ENCODE data around the gene OPCML.

The OPCML gene

GRCh38 chr11:132551016-132551415 lies 981.3 kb downstream of the OPCML start:
- no peak for DNase-seq (ENCODE audit: low spot score)

GRCh38 chr11:132549561-132549960 lies 982.7 kb downstream of the OPCML start:
- no peak for DNase-seq (ENCODE audit: low spot score)

- no peak for DNase-seq (ENCODE audit: low spot score)
These were observed 983.3 kb downstream of the OPCML start for GRCh38 chr11:132549001-132549400.

GRCh38 chr11:132544007-132544406 lies 988.3 kb downstream of the OPCML start:
- no peak for DNase-seq (ENCODE audit: low spot score)

- no peak for DNase-seq (ENCODE audit: low spot score)
These were observed 990.5 kb downstream of the OPCML start for GRCh38 chr11:132541794-132542193.

GRCh38 chr11:132540581-132540980 lies 991.7 kb downstream of the OPCML start:
- no peak for DNase-seq (ENCODE audit: low spot score)

GRCh38 chr11:132539590-132540368 lies 992.5 kb downstream of the OPCML start:
- no peak for DNase-seq (ENCODE audit: low spot score)

GRCh38 chr11:132538642-132539041 lies 993.7 kb downstream of the OPCML start:
- no peak for DNase-seq (ENCODE audit: low spot score)

- no peak for DNase-seq (ENCODE audit: low spot score)
These were observed 996.5 kb downstream of the OPCML start for GRCh38 chr11:132535830-132536229.

GRCh38 chr11:132531921-132532320 lies 1000.4 kb downstream of the OPCML start:
- no peak for DNase-seq (ENCODE audit: low spot score)

GRCh38 chr11:132528181-132528580 lies 1004.1 kb downstream of the OPCML start:
- no peak for DNase-seq (ENCODE audit: low spot score)

- no peak for DNase-seq (ENCODE audit: low spot score)
These were observed 1008.4 kb downstream of the OPCML start for GRCh38 chr11:132523929-132524328.

- DNase-seq (ENCODE audit: low spot score), result no peak
These were observed 1012.1 kb downstream of the OPCML start for GRCh38 chr11:132520199-132520598.

GRCh38 chr11:132519241-132519815 lies 1013.0 kb downstream of the OPCML start:
- DNase-seq (ENCODE audit: low spot score), result no peak

- DNase-seq (ENCODE audit: low spot score), result no peak
These were observed 1027.7 kb downstream of the OPCML start for GRCh38 chr11:132504501-132505041.

GRCh38 chr11:132501356-132501755 lies 1030.9 kb downstream of the OPCML start:
- no peak for DNase-seq (ENCODE audit: low spot score)

- DNase-seq (ENCODE audit: low spot score), result no peak
These were observed 1032.6 kb downstream of the OPCML start for GRCh38 chr11:132499661-132500060.

GRCh38 chr11:132496341-132496740 lies 1036.0 kb downstream of the OPCML start:
- DNase-seq (ENCODE audit: low spot score), result no peak

GRCh38 chr11:132493801-132494200 lies 1038.5 kb downstream of the OPCML start:
- DNase-seq (ENCODE audit: low spot score), result no peak

GRCh38 chr11:132490978-132491377 lies 1041.3 kb downstream of the OPCML start:
- no peak for DNase-seq (ENCODE audit: low spot score)

- DNase-seq (ENCODE audit: low spot score), result no peak
These were observed 1046.2 kb downstream of the OPCML start for GRCh38 chr11:132486060-132486459.

- DNase-seq (ENCODE audit: low spot score), result no peak
These were observed 1057.3 kb downstream of the OPCML start for GRCh38 chr11:132475026-132475425.

GRCh38 chr11:132472411-132473172 lies 1059.7 kb downstream of the OPCML start:
- no peak for DNase-seq (ENCODE audit: low spot score)
